B cell (primary cell): ENCODE data around the gene VANGL2.

Experiments
- CTCF ChIP-seq: fragments of 200-600 bp; IDR thresholded peaks from one replicate; pipeline ENCODE4 v1.8.0; 2022; ENCODE audit warnings: antibody characterized with exemption, mild to moderate bottlenecking
- EZH2 ChIP-seq: IDR thresholded peaks from 2 replicates; pipeline ENCODE4 v1.6.1; 2012; ENCODE audit warnings: borderline replicate concordance, low read depth, mild to moderate bottlenecking, moderate library complexity, low read length; ENCODE audit not compliant: insufficient read depth, poor library complexity, severe bottlenecking

GRCh38 chr1:160455153-160455517 lies 54.8 kb downstream of the VANGL2 start:
- TF ChIP-seq CTCF = no peak
- TF ChIP-seq EZH2 = no peak
